Glomerular endothelial cell (primary cell): ENCODE results near the gene DDA1. TPM values are rescaled to one million over a fixed set of nuclear protein-coding genes. Genes with fewer than 3 reads are reported as not detected.
A peak's percentile ranks its signal among the peaks of the same experiment; 100 is the strongest.
"Not testable (repeated sequence)": the region's sequence is repeated elsewhere in the genome, so short reads cannot be mapped to it uniquely, and the experiment has no call there.

Source experiments
- DNase-seq: peaks from one replicate; pipeline ENCODE4 v3.0.0-alpha.2; 2011; ENCODE audit warnings: low read depth, low spot score; ENCODE audit errors: extremely low read depth
- total RNA-seq: library from RNA; depleted of rRNA; stranded (reverse); fragments of >200 nt; gene quantifications from 2 replicates; pipeline ENCODE4 v1.2.3, GENCODE V29; 2015

DDA1 gene
- total RNA-seq, 1 donor from 2014 or later = 78.0 TPM

- DNase-seq = no peak
Observed at GRCh38 chr19:17286263-17286662, 23.1 kb upstream of the DDA1 start.

- no peak for DNase-seq
Observed at GRCh38 chr19:17286752-17287151, 22.6 kb upstream of the DDA1 start.

- peak; percentile 77 for DNase-seq
Observed at GRCh38 chr19:17289489-17289888, 19.9 kb upstream of the DDA1 start.

- no peak for DNase-seq
Observed at GRCh38 chr19:17292301-17293074, 16.9 kb upstream of the DDA1 start.

- DNase-seq = no peak
Observed at GRCh38 chr19:17293605-17294004, 15.8 kb upstream of the DDA1 start.

- DNase-seq = no peak
Observed at GRCh38 chr19:17294051-17294891, 15.1 kb upstream of the DDA1 start.

GRCh38 chr19:17295551-17295950 lies 13.8 kb upstream of the DDA1 start:
- DNase-seq = not testable (repeated sequence)

- DNase-seq = no peak
Observed at GRCh38 chr19:17296273-17296672, 13.1 kb upstream of the DDA1 start.

- no peak for DNase-seq
Observed at GRCh38 chr19:17296976-17297375, 12.4 kb upstream of the DDA1 start.

- no peak for DNase-seq
Observed at GRCh38 chr19:17300992-17301619, 8.3 kb upstream of the DDA1 start.

- no peak for DNase-seq
Observed at GRCh38 chr19:17302391-17303166, 6.8 kb upstream of the DDA1 start.

- DNase-seq = peak; percentile 68
Observed at GRCh38 chr19:17303167-17303939, 6.0 kb upstream of the DDA1 start, which contains the start of gene ABHD8. ABHD8 (minus strand) TSS chr19:17303425; CDS start chr19:17301616, 1,809 bp downstream.

GRCh38 chr19:17303940-17304267 lies 5.5 kb upstream of the DDA1 start:
- DNase-seq = no peak

GRCh38 chr19:17304386-17305215 lies 4.8 kb upstream of the DDA1 start:
- DNase-seq = no peak

- DNase-seq = no peak
Observed at GRCh38 chr19:17305216-17305516, 4.2 kb upstream of the DDA1 start.

- DNase-seq = peak; percentile 87
Observed at GRCh38 chr19:17305517-17306284, 3.7 kb upstream of the DDA1 start, which contains the start of gene MRPL34. MRPL34 (plus strand) TSS chr19:17305872; CDS start chr19:17305893, 21 bp downstream.

- DNase-seq = no peak
Observed at GRCh38 chr19:17306285-17306714, 3.1 kb upstream of the DDA1 start.

GRCh38 chr19:17307876-17308377 lies 1.4 kb upstream of the DDA1 start:
- DNase-seq = no peak
